ENCODE measurements around the gene PON1.

Gene PON1

DNA sequence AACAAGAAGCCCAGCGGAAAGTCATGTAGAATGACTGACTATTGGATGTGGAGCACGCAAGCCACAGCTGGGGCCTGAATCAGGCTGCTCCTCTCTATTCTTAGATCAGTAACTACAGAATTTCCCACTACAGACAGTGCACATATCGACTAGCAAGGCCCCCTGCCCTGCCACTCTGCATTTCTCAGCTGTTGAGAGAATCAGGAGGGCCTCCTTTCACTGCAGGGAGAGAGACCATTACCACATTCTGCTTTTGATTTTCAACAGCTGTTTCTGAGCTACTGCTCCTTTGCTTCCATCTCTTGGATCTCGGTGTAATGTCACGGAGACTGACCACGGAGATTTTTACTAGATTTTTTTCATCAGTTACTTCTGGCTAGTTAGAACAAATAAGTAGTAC is 73.8 kb downstream of the PON1 start:
- no peak for DNase-seq

All from CD4-positive, alpha-beta T cell treated with Interleukin-17A for 4 hours (primary cell).